Measurements from ENCODE around the gene C1orf35. TPM values are rescaled to one million over a fixed set of nuclear protein-coding genes. Genes with fewer than 3 reads are reported as not detected.

C1orf35 gene
- total RNA-seq, 2 experiments from 2014 or later: 24.1 to 27.0 TPM

DNA sequence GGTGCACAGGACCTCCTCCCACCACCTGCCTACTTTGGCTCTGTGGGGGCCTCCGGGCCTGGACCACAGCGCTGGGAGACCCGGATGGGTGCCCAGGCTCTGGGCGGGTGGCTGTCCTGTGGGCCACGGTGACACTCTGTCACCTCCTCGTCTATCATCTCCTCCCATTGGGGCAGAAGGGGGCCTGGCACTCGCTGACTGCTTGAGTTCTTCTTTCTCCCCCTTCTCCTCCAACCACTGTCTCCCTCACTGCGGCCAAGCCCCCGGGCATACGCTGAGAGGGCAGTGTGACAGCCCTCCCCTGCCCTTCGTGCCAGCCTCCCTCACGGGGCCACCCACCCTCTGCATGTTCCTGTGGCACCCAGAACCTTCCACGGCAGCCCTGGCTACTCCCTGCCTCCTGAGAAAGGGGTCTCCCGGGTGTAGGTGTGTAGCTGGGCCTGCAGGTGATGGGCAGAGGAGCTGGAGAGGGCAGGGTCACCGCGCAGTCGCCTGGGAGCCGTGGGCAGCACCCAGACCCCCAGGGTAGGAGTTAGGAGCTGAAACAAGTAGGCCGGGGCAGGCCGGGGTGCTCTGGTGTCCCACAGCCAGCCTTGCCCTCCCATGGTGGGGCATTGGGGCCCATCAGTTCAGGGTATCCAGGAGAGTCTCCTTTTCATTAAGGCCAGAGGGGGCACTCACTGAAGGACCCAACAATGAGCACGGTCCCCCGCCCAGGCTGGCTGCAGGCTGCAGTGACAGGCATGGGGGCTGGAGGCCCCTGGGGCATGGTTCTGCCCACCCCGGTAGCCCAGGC, 29.9 kb downstream of the C1orf35 start:
- no peaks in the 10 kb centered on the region for H3K9me3 Mint-ChIP-seq (ENCODE audit: low read depth)
- CTCF ChIA-PET: interaction anchor here (1.5 kb wide), 1 partner anchor 13 kb away, joined by 3 read pairs; no protein-coding TSS in a partner anchor
- H3K27me3 Mint-ChIP-seq: no peaks in the 10 kb centered on the region
- H3K4me1 Mint-ChIP-seq: no peaks in the 10 kb centered on the region
- no peaks in the 10 kb centered on the region for H3K36me3 Mint-ChIP-seq
- ATAC-seq (no peak), DNase-seq (no peak)
- no peak overlapping the region for H3K4me3 Mint-ChIP-seq
- H3K27ac Mint-ChIP-seq: no peak overlapping the region

DNA sequence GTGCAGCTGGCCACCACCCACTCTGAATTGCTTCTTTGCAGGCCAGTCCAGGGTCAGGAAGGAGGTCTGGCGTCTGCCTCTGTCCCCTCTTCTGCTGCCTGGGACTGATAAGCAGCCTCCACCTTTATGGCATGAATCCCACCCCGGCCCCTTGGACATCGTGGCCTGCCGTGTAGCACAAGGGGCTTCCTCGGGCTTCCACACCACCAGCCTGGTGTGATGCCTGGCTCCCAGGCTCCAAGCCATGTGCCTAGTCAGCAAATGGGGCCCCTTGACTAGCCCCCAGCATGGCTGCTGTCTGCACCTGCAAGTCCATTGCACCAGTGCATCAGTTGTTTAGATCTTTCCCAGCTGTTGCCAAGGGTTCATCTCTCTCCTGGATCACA, 30.5 kb downstream of the C1orf35 start:
- no peaks in the 10 kb centered on the region for H3K27me3 Mint-ChIP-seq
- no peak overlapping the region for H3K4me3 Mint-ChIP-seq
- no peaks in the 10 kb centered on the region for H3K9me3 Mint-ChIP-seq (ENCODE audit: low read depth)
- CTCF ChIA-PET: no interaction called here
- no peaks in the 10 kb centered on the region for H3K36me3 Mint-ChIP-seq
- ATAC-seq (no peak), DNase-seq (no peak)
- H3K27ac Mint-ChIP-seq: no peak overlapping the region
- no peaks in the 10 kb centered on the region for H3K4me1 Mint-ChIP-seq

DNA sequence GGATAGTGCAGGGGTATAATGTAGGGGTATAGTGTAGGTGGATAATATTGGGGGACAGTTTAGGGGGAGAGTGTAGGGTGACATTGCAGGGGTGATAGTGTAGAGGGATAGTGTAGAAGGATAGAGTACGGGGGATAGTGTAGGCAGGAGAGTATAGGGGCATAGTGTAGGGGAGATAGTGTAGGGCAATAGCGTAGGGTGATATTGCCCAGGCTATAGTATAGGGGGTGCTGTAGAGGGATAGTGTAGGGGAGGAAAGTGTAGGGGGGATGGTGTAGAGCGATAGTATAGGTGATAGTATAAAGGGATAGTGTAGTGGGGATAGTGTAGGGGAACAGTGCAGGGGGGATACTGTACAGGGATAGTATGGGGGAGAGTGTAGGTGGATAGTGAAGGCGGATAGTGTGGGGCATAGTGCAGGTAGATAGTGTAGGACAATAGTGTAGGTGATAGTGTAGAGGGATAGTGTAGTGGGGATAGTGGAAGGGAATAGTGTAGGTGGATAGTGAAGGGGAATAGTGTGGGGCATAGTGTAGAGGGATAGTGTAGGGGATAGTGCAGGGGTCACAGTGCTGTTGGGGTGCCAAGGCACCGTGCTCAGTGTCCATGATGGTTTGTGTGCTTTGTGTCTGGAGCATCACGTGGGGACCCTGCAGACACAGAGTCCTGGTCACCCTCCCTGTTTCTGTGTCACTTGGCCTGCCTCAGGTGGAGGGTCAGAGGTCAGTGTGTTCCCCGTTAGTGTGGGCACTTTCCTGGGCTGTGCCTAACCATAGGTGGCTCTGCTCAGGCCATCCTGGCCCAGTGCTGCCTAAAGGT, 31.1 kb downstream of the C1orf35 start:
- no peaks in the 10 kb centered on the region for H3K9me3 Mint-ChIP-seq (ENCODE audit: low read depth)
- DNase-seq (no peak), ATAC-seq (peak; percentile 17)
- peaks cover 2% of the 10 kb centered on the region for H3K27me3 Mint-ChIP-seq
- H3K4me3 Mint-ChIP-seq: no peak overlapping the region
- H3K36me3 Mint-ChIP-seq: no peaks in the 10 kb centered on the region
- no peaks in the 10 kb centered on the region for H3K4me1 Mint-ChIP-seq
- H3K27ac Mint-ChIP-seq: no peak overlapping the region
- CTCF ChIA-PET: no interaction called here

DNA sequence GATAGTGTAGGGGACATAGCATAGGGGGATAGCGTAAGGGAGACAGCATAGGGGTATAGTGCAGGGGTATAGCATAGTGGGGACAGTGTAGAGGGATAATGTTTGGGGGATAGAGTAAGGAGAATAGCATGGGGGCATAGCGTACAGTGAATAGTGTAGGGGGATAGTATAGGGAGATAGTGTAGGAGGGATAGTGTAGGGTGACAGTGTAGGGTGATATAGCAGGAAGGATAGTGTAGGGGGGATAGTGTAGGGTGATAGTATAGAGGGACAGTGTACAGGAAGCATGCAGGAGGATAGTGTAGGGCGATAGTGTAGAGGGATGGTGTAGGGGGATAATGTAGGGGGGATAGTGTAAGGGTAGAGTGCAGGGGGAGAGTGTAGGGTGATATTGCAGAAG, 32.3 kb downstream of the C1orf35 start:
- H3K36me3 Mint-ChIP-seq: no peaks in the 10 kb centered on the region
- ATAC-seq: no peak
- no peak for DNase-seq
- H3K9me3 Mint-ChIP-seq (ENCODE audit: low read depth): no peaks in the 10 kb centered on the region
- peaks cover 6% of the 10 kb centered on the region for H3K27me3 Mint-ChIP-seq
- no peak overlapping the region for H3K27ac Mint-ChIP-seq
- no peak overlapping the region for H3K4me3 Mint-ChIP-seq
- no peaks in the 10 kb centered on the region for H3K4me1 Mint-ChIP-seq
- CTCF ChIA-PET: no interaction called here

DNA sequence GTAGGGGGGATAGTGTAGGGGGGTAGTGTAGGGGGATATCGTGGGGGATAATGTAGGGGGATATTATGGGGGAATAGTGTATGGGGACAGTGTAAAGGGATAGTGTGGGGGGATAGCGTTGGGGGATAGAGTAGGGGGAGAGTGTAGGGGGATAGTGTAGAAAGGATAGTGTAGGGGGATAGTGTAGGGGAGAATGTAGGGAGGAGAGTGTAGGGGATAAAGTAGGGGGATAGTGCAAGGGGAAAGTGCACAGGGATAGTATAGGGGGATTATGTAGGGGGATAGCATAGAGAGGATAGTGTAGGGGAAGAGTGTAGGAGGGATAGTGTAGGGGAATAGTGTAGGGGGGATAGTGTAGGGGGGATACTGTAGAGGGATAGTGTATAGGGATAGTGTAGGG, 33.0 kb downstream of the C1orf35 start:
- CTCF ChIA-PET: no interaction called here
- H3K9me3 Mint-ChIP-seq (ENCODE audit: low read depth): no peaks in the 10 kb centered on the region
- H3K36me3 Mint-ChIP-seq: no peaks in the 10 kb centered on the region
- DNase-seq: no peak
- no peak overlapping the region for H3K27ac Mint-ChIP-seq
- no peak for ATAC-seq
- H3K4me3 Mint-ChIP-seq: no peak overlapping the region
- H3K27me3 Mint-ChIP-seq: peaks cover 9% of the 10 kb centered on the region
- no peaks in the 10 kb centered on the region for H3K4me1 Mint-ChIP-seq

DNA sequence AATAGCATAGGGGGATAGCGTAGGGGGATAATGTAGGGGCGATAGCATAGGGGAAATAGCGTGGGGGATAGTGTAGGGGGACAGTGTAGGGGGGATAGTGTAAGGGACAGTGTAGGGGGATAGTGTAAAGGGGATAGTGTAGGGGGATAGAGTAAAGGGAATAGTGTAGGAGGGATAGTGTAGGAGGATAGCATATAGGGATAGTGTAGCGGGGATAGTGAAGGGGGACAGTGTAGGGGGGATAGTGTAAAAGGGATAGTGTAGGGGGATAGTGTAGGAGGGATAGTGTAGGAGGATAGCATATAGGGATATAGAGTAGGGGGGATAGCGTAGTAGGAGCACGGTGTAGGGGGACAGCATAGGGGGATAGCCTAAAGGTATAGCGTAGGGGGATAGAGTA, 34.8 kb downstream of the C1orf35 start:
- Mint-ChIP-seq H3K4me3 (no peak overlapping the region), H3K36me3 (no peaks in the 10 kb centered on the region), H3K27me3 (peaks cover 9% of the 10 kb centered on the region), H3K9me3 (ENCODE audit: low read depth) (no peaks in the 10 kb centered on the region), H3K27ac (no peak overlapping the region), H3K4me1 (no peaks in the 10 kb centered on the region)
- DNase-seq (no peak), ATAC-seq (no peak)
- CTCF ChIA-PET: no interaction called here

DNA sequence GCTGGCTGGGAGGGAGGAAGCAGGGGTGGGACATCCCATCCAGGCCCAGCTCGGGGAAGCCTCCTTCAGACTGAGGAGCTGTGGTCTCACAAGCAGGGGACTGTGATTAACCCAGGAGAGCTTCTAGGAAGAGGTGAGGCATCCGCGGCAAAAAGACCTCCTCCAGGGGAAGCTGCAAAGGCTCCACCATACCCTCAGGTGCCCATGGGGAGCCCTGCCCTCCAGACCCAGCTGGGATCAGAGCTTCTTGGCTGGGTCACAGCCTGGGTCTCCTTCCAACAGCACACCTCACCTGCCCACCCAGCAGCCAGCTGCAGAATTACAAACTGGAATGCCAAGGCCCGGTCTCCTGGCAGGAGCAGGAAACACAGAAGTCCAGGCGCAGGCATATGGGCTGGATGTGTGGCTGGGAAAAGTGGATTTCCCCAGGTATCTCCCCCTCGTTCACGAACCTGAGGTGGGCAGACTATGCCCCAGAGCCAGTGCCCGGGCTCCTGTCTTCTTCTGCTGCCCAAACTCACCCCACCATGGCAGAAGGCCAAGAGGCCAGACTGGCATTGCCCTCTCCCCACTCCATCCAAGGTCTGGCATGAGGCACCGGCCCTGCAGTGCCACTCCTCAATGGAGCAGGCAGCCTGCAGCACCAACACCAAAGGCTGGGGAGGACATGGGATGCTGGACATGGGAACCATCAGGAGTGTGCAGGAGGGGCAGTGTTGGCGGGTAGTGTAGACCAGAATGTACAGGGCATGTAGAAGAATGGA, 36.1 kb downstream of the C1orf35 start:
- Mint-ChIP-seq H3K27ac (no peak overlapping the region), H3K9me3 (ENCODE audit: low read depth) (no peaks in the 10 kb centered on the region), H3K27me3 (peaks cover 9% of the 10 kb centered on the region), H3K36me3 (no peaks in the 10 kb centered on the region), H3K4me3 (no peak overlapping the region), H3K4me1 (no peaks in the 10 kb centered on the region)
- DNase-seq (no peak), ATAC-seq (no peak)
- CTCF ChIA-PET: no interaction called here

DNA sequence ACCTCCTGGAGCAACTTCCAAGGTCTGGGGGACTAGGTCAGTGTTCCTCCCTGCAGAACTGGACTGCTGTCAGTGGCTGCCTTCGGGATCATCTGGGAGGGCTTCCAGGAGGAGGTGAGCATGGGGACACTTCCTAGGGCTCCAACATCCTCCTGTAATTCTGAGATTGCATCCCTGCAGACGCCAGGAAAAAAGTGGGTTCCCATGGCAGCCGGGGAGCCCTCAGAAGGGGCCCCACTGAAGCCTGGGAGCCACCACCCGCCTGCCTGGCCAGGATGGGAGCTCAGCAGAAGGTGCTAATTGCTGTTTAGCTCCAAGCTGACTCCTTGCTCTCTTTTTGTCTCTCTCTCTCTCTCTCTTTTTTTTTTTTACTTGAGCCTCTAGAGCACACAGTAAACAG, 36.7 kb downstream of the C1orf35 start:
- Mint-ChIP-seq H3K4me3 (no peak overlapping the region), H3K36me3 (no peaks in the 10 kb centered on the region), H3K27me3 (peaks cover 15% of the 10 kb centered on the region), H3K9me3 (ENCODE audit: low read depth) (no peaks in the 10 kb centered on the region), H3K4me1 (no peaks in the 10 kb centered on the region), H3K27ac (no peak overlapping the region)
- ATAC-seq (no peak), DNase-seq (no peak)
- CTCF ChIA-PET: no interaction called here

DNA sequence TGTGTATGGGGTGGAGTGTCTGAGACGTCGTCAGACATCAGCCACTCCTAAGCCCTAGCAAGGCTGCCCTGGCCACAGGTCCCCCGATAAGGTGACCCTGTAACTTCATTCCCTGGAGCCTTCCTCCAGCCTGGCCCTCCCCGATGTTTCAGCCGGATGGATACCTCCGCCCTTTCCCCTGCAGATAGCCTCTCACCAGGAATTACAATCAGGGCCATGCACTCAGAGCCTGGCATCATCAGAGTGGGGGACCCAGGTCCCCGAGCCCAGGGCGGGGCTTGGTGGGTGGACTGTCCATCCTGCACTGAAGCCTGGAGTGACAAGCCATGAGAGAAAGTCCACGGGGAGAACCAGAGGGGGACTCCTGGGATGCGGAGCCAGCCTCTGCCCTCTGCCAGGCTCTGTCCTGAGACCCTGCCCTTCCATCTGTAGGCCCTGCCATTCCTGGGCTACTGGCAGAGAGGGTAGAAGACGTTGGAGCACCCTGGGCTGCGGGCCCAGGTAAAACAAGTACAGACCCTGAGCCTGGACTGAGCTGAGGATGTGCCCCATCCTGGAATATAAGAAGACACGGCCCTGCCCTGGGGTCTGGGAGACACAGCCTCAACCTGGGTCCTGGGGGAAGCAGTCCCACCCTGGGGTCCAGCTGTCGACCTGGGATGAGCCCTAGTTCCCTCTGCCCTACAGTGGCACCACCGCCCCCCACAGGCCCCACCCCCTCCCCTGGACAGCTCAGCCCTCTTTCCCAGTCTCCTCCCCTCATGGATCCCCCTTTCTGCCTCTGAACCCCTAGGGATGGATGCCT, 37.4 kb downstream of the C1orf35 start:
- DNase-seq (no peak), ATAC-seq (no peak)
- no peak overlapping the region for H3K4me3 Mint-ChIP-seq
- no peak overlapping the region for H3K27ac Mint-ChIP-seq
- H3K9me3 Mint-ChIP-seq (ENCODE audit: low read depth): no peaks in the 10 kb centered on the region
- H3K36me3 Mint-ChIP-seq: no peaks in the 10 kb centered on the region
- H3K27me3 Mint-ChIP-seq: peaks cover 22% of the 10 kb centered on the region
- CTCF ChIA-PET: no interaction called here
- H3K4me1 Mint-ChIP-seq: peaks cover 2% of the 10 kb centered on the region

DNA sequence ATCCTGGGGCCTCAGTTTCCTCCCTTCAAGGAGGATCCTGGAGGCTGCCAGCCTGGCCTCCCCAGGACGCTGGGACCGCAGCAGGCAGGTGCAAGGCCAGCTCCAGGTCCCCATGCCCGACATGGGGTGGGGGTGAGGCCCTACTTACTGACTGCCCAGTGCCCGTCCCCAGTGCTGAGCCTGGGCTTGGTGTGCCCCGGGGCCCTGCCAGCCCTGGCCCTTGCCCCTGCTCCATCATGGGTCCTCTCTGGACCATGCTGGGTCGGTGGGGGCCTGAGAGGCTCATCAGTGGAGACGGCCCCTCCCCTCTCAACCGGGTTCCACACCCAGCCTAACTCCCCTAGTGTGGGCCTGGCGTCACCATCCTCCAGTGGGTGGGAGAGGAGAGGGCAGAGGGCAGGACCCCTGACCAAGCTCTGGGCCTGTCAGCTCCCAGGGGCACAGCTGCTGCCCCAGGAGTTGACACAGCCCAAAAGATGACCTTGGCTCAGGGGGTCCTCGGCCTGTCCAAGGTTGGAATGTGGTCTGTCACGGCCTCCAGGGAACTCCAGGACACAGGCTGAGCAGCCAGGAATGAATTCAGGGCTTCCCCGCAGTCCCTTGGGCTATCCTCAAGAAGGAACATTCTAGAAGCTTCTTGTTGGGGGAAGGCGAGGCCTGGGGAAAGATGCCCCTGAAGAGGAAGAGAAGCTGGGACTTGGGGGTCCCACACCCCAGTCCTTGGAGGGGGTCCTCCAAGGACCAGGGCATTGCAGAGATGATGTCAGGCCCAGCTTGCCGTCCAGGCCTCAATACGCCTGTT, 38.2 kb downstream of the C1orf35 start:
- Mint-ChIP-seq H3K9me3 (ENCODE audit: low read depth) (no peaks in the 10 kb centered on the region), H3K4me3 (no peak overlapping the region), H3K36me3 (no peaks in the 10 kb centered on the region), H3K4me1 (peaks cover 2% of the 10 kb centered on the region), H3K27me3 (peaks cover 30% of the 10 kb centered on the region), H3K27ac (no peak overlapping the region)
- CTCF ChIA-PET: no interaction called here
- DNase-seq (no peak), ATAC-seq (no peak)

DNA sequence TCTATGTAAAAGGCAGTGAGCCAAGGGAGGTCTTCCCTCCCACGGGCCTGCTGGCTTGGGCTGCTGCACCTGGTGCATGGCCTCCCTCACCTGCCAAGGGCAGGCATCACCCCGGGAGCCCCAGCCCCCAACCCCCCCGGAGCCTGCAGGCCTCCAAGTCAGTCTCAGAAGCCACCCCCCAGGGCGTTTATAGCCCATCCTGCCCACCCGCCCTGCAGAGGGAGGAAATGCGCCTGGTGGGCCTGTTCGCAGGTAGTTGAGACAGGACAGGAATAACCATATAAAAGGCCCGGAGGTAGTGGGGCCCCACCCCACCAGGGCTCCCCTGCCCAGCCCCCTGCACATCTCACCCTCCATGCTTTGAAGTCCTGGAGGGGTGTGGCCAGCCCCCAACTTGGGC, 38.8 kb downstream of the C1orf35 start:
- Mint-ChIP-seq H3K27ac (no peak overlapping the region), H3K27me3 (peaks cover 35% of the 10 kb centered on the region), H3K9me3 (ENCODE audit: low read depth) (no peaks in the 10 kb centered on the region), H3K4me1 (peaks cover 6% of the 10 kb centered on the region), H3K4me3 (no peak overlapping the region), H3K36me3 (no peaks in the 10 kb centered on the region)
- CTCF ChIA-PET: no interaction called here
- ATAC-seq (no peak), DNase-seq (no peak)

DNA sequence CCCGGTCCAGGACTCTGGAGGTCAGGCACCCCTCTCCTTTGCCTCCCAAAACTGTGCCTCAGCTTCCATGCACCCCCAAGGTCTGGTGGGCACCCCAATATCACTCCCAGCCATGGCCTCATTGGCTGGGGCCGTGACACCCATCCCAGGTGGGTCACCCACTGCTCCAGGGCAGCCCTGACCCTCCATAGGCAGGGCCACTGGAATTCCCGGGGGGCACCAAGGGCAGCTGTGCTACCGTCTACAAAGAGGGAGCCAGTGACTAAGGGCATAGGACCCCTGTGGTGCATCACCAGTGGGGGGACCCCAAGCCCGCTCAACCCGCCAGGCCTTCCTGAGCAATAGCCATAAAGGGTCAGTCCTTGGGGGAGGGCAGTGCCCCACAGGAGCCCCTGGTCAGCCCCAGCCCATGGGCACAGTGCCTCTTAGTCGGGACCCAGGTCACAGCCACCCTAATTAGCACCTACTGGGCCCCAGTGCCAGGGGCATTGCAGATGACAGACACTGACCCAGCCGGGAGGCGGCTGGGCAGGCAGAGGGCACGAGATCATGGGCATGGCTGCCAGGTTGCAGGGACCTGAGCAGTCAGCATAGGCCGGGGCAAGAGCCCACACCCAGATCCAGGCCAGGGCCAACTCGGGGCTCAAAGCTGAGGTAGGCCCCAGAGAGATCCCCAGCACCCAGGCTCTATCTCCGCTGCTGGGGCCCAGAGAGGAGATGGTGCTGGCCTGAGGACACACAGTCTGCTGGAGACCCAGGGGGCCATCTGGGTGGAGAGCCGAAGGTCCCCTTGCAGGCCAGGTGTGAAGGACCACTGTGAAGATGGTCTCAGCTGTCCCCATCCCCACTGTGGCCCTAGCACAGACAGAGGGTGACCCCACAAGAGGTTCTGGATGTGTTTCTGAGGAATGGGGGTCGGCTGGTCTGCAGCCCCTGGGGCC, 39.6 kb downstream of the C1orf35 start:
- Mint-ChIP-seq H3K4me3 (no peak overlapping the region), H3K27me3 (peaks cover 41% of the 10 kb centered on the region), H3K36me3 (no peaks in the 10 kb centered on the region), H3K27ac (no peak overlapping the region), H3K4me1 (peaks cover 6% of the 10 kb centered on the region), H3K9me3 (ENCODE audit: low read depth) (no peaks in the 10 kb centered on the region)
- no peak for DNase-seq
- CTCF ChIA-PET: no interaction called here
- ATAC-seq: no peak
